IMR-90 (cell line): ENCODE results near the gene ADARB2. TPM values are rescaled to one million over a fixed set of nuclear protein-coding genes. Genes with fewer than 3 reads are reported as not detected.

Experiments used
- ATAC-seq: fragments of 200-7000 bp; cut with Tn5 transposase; 2 replicates; pipeline ENCODE4 v1.9.1; 2020; ENCODE audit warnings: low read depth, mild to moderate bottlenecking, moderate library complexity
- BruUV-seq: library from RNA; stranded (reverse); fragments of 400-500 nt; replicated peaks from 2 replicates; lab custom pipeline; 2021; lab: Mats Ljungman, UMichigan
- CTCF ChIA-PET: fragments of 300-600 bp; formaldehyde crosslinking; extraction: SDS; loops from one replicate; lab custom pipeline; 2021; ENCODE audit warnings: antibody characterized with exemption; lab: Yijun Ruan, JAX
- POLR2A ChIA-PET: fragments of 300-600 bp; sonication (Branson Sonifier 250); formaldehyde crosslinking; loops from one replicate; lab custom pipeline; 2022; ENCODE audit warnings: antibody characterized with exemption; ENCODE audit not compliant: unreplicated experiment; lab: Charles Lee
- DNase-seq: peaks from one replicate; pipeline ENCODE4 v3.0.0; 2013
- H2AFZ ChIP-seq: replicated peaks from 2 replicates; pipeline ENCODE3; 2013; ENCODE audit warnings: low read length, mild to moderate bottlenecking; ENCODE audit not compliant: poor library complexity
- H2AK5ac ChIP-seq: 2 replicates; pipeline ENCODE4 v1.6.1; 2013; ENCODE audit warnings: low read depth, low read length, inconsistent platforms
- H2AK9ac ChIP-seq: replicated peaks from 2 replicates; pipeline ENCODE3; 2013; ENCODE audit warnings: mild to moderate bottlenecking, low read depth, low read length, moderate library complexity; ENCODE audit not compliant: poor library complexity
- H2BK120ac ChIP-seq: 2 replicates; pipeline ENCODE4 v1.6.1; 2013; ENCODE audit warnings: low read depth, low read length, inconsistent platforms
- H2BK15ac ChIP-seq: 3 replicates; pipeline ENCODE4 v1.6.1; 2013; ENCODE audit warnings: low read depth, low read length, inconsistent platforms
- H2BK20ac ChIP-seq: 2 replicates; pipeline ENCODE4 v1.6.1; 2013; ENCODE audit warnings: low read depth, mild to moderate bottlenecking, inconsistent platforms, low read length, moderate library complexity
- H2BK5ac ChIP-seq: 2 replicates; pipeline ENCODE4 v1.6.1; 2013; ENCODE audit warnings: mild to moderate bottlenecking, low read depth, low read length, inconsistent platforms; ENCODE audit not compliant: poor library complexity, severe bottlenecking
- H3K14ac ChIP-seq: replicated peaks from 2 replicates; pipeline ENCODE4 v1.6.1; 2013; ENCODE audit warnings: low read depth, low read length, inconsistent platforms
- H3K18ac ChIP-seq: 2 replicates; pipeline ENCODE4 v1.6.1; 2013; ENCODE audit warnings: low read depth, low read length, control low read depth
- H3K23ac ChIP-seq: 2 replicates; pipeline ENCODE4 v1.6.1; 2013; ENCODE audit warnings: low read depth, low read length, inconsistent platforms
- H3K27ac ChIP-seq: 2 replicates; pipeline ENCODE4 v1.5.1; 2013; ENCODE audit warnings: mild to moderate bottlenecking, control low read depth, low read length; ENCODE audit not compliant: insufficient read depth
- H3K27me3 ChIP-seq: 2 replicates; pipeline ENCODE4 v1.6.1; 2013; ENCODE audit warnings: low read length; ENCODE audit not compliant: control insufficient read depth, insufficient read depth
- H3K36me3 ChIP-seq: 2 replicates; pipeline ENCODE4 v1.6.1; 2013; ENCODE audit warnings: low read length, mixed read lengths; ENCODE audit not compliant: control insufficient read depth, insufficient read depth
- H3K4ac ChIP-seq: 2 replicates; pipeline ENCODE4 v1.6.1; 2013; ENCODE audit warnings: low read depth, low read length, inconsistent platforms
- H3K4me1 ChIP-seq: 2 replicates; pipeline ENCODE4 v1.6.1; 2013; ENCODE audit warnings: low read length, mixed read lengths; ENCODE audit not compliant: control insufficient read depth, insufficient read depth
- H3K4me2 ChIP-seq: 2 replicates; pipeline ENCODE4 v1.6.1; 2013; ENCODE audit warnings: low read depth, mild to moderate bottlenecking, control low read depth, low read length, moderate library complexity
- H3K4me3 ChIP-seq: 2 replicates; pipeline ENCODE4 v1.5.1; 2013; ENCODE audit warnings: low read depth, mild to moderate bottlenecking, control low read depth, low read length, moderate library complexity; ENCODE audit not compliant: insufficient read depth
- H3K56ac ChIP-seq: 2 replicates; pipeline ENCODE4 v1.6.1; 2013; ENCODE audit warnings: low read length, inconsistent platforms; ENCODE audit not compliant: insufficient read depth; ENCODE audit errors: extremely low read depth
- H3K79me1 ChIP-seq, 2 experiments: 2 replicates each; pipeline ENCODE4 v1.6.1; 2013; ENCODE audit warnings: low read length in 2 of 2, inconsistent platforms in 1 of 2, low read depth in 1 of 2
- H3K9ac ChIP-seq: 2 replicates; pipeline ENCODE4 v1.6.1; 2013; ENCODE audit warnings: low read depth, low read length, control low read depth
- H3K9me1 ChIP-seq: 2 replicates; pipeline ENCODE4 v1.6.1; 2013; ENCODE audit warnings: low read length, inconsistent platforms; ENCODE audit not compliant: insufficient read depth
- H3K9me3 ChIP-seq: 2 replicates; pipeline ENCODE4 v1.6.1; 2013; ENCODE audit warnings: low read length; ENCODE audit not compliant: control insufficient read depth, insufficient read depth
- H4K20me1 ChIP-seq: 2 replicates; pipeline ENCODE4 v1.6.1; 2013; ENCODE audit warnings: low read length, inconsistent platforms; ENCODE audit not compliant: insufficient read depth
- H4K5ac ChIP-seq: 2 replicates; pipeline ENCODE4 v1.6.1; 2013; ENCODE audit warnings: mild to moderate bottlenecking, low read depth, low read length, control low read depth
- H4K8ac ChIP-seq, 2 experiments: 2 replicates each; pipeline ENCODE4 v1.6.1; 2013; ENCODE audit warnings: low read depth in 2 of 2, low read length in 2 of 2, control low read depth in 1 of 2, inconsistent platforms in 1 of 2
- H4K91ac ChIP-seq: 2 replicates; pipeline ENCODE4 v1.6.1; 2013; ENCODE audit warnings: low read depth, low read length, inconsistent platforms; ENCODE audit not compliant: insufficient read depth
- NFE2L2 ChIP-seq: fragments of 150-350 bp; IDR thresholded peaks from 2 replicates; pipeline ENCODE4 v1.6.1; 2016; ENCODE audit warnings: low read depth, mild to moderate bottlenecking, low read length
- RCOR1 ChIP-seq: IDR thresholded peaks from 2 replicates; pipeline ENCODE4 v1.6.1; 2012; ENCODE audit warnings: mild to moderate bottlenecking, low read length, improper control_type of control experiment; ENCODE audit not compliant: insufficient replicate concordance
- RFX5 ChIP-seq: IDR thresholded peaks from 2 replicates; pipeline ENCODE4 v1.8.0; 2012; ENCODE audit warnings: low read depth, mild to moderate bottlenecking, low read length, moderate library complexity
- WGBS, 2 experiments: methylation state at CpG; one replicate each; pipeline versions ENCODE4 v1.1.5 to v1.1.7; 2013; ENCODE audit warnings: missing lambda C conversion rate in 2 of 2; ENCODE audit not compliant: insufficient read length in 1 of 2; ENCODE audit errors: extremely low coverage in 2 of 2; 5-methylcytosine and 5-hydroxymethylcytosine counted together
- dilution Hi-C: fragments of 300-500 bp; cut with HindIII; formaldehyde crosslinking; loops from one replicate; pipeline ENCODE4 v1.14.3; 2018; ENCODE audit warnings: low sequenced_read_pairs; ENCODE audit not compliant: unreplicated experiment
- in situ Hi-C: fragments of 300-500 bp; cut with MboI; formaldehyde crosslinking; loops from 3 replicates; pipeline ENCODE4 v1.14.3; 2019; ENCODE audit warnings: low sequenced_read_pairs, inconsistent platforms, mixed read lengths
- intact Hi-C: fragments of 100-400 bp; cut with micrococcal nuclease; formaldehyde crosslinking; loops from 2 replicates; pipeline ENCODE4 v1.10.0; 2022
- polyA plus RNA-seq, 3 experiments: library from polyadenylated mRNA; depleted of rRNA; stranded (reverse); fragments of >200 nt; gene quantifications; 2 replicates each; pipeline ENCODE4 v1.2.3, GENCODE V29; 2012; ENCODE audit warnings: low replicate concordance in 1 of 3
- total RNA-seq: library from RNA; depleted of rRNA; stranded (reverse); fragments of >200 nt; gene quantifications from 2 replicates; pipeline ENCODE4 v1.2.3, GENCODE V29; 2012
- TF ChIP-seq, protein P1 (sequence below): fragments of 150-350 bp; IDR thresholded peaks from 2 replicates; pipeline ENCODE4 v1.6.1; 2016; ENCODE audit warnings: low read depth, mild to moderate bottlenecking, low read length, moderate library complexity, borderline replicate concordance

ADARB2 gene
- total and polyA plus RNA-seq, 2 of the 4 experiments (the other 2 are of a cell fraction): not detected

DNA sequence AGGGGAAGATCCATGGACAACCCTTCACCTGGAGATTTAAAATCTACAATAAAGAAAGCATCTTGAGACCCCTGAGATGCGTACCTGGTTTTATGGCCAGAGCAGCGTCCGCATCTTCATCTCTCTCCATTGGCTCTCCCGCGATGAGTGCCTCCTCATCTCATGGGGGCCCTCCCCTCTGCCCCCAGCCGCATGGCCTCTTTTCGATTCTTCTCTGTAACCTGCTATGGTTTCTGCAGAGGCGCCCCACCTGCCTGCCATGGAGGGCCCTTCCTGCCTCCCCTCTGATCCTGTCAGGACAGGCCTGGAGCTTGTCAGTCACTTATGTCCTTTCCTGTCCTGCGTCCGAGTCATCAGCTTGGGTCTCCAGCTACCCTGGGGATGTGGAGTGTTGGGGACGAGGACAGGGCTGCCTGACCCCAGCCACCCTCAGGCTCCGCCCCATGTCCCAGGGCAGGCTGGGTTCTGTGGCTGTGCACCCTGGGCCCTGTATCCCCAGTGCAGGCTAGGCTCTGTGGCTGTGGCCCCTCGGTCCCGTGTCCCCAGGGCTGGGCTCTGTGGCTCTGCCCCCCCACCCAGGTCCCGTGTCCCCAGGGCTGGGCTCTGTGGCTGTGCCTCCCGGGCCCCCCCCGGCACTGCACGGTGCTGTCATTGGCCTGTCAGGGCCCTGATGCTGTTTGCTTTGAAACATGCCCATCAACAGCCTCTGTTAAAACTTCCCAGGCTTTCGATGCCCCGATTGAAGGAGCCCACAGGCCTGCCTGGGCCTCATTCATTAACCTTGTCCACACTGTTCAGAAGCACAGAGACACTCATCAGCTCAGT, 581.3 kb downstream of the ADARB2 start:
- WGBS, 2 experiments: 74% methylated on average over 7 of the region's 20 CpGs; no CpG with 5 or more reads in 1 of the 2 experiments
- no peaks in the 10 kb centered on the region; the same call in 1 of the 2 replicates for H3K9me3 ChIP-seq
- H3K14ac ChIP-seq: no peak overlapping the region
- no peak overlapping the region for H2BK5ac ChIP-seq
- no peak for TF ChIP-seq RCOR1
- TF ChIP-seq NFE2L2: no peak
- TF ChIP-seq, protein P1, sequence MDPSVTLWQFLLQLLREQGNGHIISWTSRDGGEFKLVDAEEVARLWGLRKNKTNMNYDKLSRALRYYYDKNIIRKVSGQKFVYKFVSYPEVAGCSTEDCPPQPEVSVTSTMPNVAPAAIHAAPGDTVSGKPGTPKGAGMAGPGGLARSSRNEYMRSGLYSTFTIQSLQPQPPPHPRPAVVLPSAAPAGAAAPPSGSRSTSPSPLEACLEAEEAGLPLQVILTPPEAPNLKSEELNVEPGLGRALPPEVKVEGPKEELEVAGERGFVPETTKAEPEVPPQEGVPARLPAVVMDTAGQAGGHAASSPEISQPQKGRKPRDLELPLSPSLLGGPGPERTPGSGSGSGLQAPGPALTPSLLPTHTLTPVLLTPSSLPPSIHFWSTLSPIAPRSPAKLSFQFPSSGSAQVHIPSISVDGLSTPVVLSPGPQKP: no peak
- no peak for TF ChIP-seq RFX5
- intact Hi-C loops (no loop called here), in situ Hi-C loops (no loop called here), dilution Hi-C loops (no loop called here)
- H2AFZ ChIP-seq: no peak overlapping the region
- no TSS peak for BruUV-seq
- H3K4me3 ChIP-seq: no peak overlapping the region
- DNase-seq (no peak), ATAC-seq (no peak)
- no peak overlapping the region for H2BK15ac ChIP-seq
- peaks cover 5% of the 10 kb centered on the region; the same call in 1 of the 2 replicates for H3K27me3 ChIP-seq
- no peak overlapping the region for H3K9ac ChIP-seq
- no peaks in the 10 kb centered on the region for H4K20me1 ChIP-seq
- no peak overlapping the region for H2AK5ac ChIP-seq
- H3K4me2 ChIP-seq: no peak overlapping the region
- H4K5ac ChIP-seq: no peak overlapping the region
- H3K36me3 ChIP-seq: no peaks in the 10 kb centered on the region
- no peak overlapping the region for H2BK120ac ChIP-seq
- H3K79me1 ChIP-seq: no peaks in the 10 kb centered on the region
- POLR2A ChIA-PET: no interaction called here
- no peak overlapping the region for H3K18ac ChIP-seq
- H2BK20ac ChIP-seq: no peak overlapping the region
- no peak overlapping the region for H3K56ac ChIP-seq
- no peak overlapping the region for H3K23ac ChIP-seq
- no peak overlapping the region for H3K27ac ChIP-seq
- no peak overlapping the region for H4K91ac ChIP-seq
- no peak overlapping the region for H2AK9ac ChIP-seq
- no peaks in the 10 kb centered on the region for H3K4me1 ChIP-seq
- CTCF ChIA-PET: no interaction called here
- H3K9me1 ChIP-seq: no peaks in the 10 kb centered on the region
- no peak overlapping the region for H3K4ac ChIP-seq
- H4K8ac ChIP-seq: no peak overlapping the region
